ENCODE data around the gene TADA3. TPM values are rescaled to one million over a fixed set of nuclear protein-coding genes. Genes with fewer than 3 reads are reported as not detected.
A peak's percentile ranks its signal among the peaks of the same experiment; 100 is the strongest.

Gene TADA3
- total and polyA plus RNA-seq, 2 donors (not counting 1 experiment from before 2014, with no cell fraction given): 51.2 to 87.9 TPM

DNA sequence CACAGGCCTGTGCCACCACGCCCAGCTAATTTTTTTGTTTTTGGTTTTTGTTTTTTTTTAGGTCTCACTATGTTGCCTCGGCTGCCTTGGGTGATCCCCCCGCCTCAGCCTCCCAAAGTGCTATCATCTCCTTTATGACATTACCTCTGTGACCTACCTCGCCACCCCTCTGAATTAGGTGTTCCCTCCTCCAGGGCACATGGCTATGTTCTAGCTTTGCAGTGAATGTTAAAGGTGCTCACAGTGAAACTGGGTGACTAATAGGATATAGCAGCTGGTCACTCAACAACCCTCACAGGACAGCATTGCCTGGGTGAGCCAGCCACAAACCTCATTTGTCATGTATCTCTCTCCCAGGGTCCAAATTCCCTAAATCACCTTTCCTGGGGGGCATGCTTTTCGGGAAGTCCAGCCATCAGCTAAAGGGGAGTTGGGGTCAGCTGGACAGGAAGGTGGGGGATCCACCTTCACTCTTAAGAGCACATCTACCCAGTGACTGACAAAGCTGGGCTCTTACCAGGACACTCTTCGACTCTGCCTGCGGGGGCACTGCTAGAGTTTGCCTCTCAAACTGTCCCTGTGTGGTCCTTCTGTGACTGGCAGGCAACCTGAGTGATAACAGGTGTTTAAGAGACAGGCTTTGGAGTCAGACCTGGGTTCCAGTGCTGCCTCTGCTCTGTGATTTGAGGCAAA, 16.2 kb upstream of the TADA3 start:
- Histone ChIP-seq H4K20me1 (ENCODE audit: control insufficient read depth, extremely low read depth, insufficient read depth, low read length) (no peaks in the 10 kb centered on the region), H3K4me1 (ENCODE audit: control insufficient read depth, extremely low read depth, insufficient read depth, low read length) (peaks cover 3% of the 10 kb centered on the region), H3K9me3 (ENCODE audit: control insufficient read depth, insufficient read depth, low read depth, low read length) (no peaks in the 10 kb centered on the region), H3K4me3 (replicated peaks in 1 of 4; ENCODE audit: control extremely low read depth in 1 of 4, insufficient read depth in 1 of 4, low read depth in 3 of 4, low read length in 4 of 4) (no peak overlapping the region), H3K36me3 (ENCODE audit: control insufficient read depth, insufficient read depth, low read length) (peaks cover 26% of the 10 kb centered on the region), H3K4me2 (ENCODE audit: extremely low read depth, insufficient read depth, low read length) (no peak overlapping the region), H3K79me2 (ENCODE audit: control insufficient read depth, insufficient read depth, low read length) (no peaks in the 10 kb centered on the region), H3K27ac (ENCODE audit: insufficient read depth, low read length) (peak overlapping the region; percentile 85), H2AFZ (ENCODE audit: low read length) (no peak overlapping the region), H3K9ac (ENCODE audit: insufficient read depth, low read length) (no peak overlapping the region), H3K27me3 (ENCODE audit: control insufficient read depth, insufficient read depth, low read length) (no peaks in the 10 kb centered on the region)
- TF ChIP-seq, protein P1, sequence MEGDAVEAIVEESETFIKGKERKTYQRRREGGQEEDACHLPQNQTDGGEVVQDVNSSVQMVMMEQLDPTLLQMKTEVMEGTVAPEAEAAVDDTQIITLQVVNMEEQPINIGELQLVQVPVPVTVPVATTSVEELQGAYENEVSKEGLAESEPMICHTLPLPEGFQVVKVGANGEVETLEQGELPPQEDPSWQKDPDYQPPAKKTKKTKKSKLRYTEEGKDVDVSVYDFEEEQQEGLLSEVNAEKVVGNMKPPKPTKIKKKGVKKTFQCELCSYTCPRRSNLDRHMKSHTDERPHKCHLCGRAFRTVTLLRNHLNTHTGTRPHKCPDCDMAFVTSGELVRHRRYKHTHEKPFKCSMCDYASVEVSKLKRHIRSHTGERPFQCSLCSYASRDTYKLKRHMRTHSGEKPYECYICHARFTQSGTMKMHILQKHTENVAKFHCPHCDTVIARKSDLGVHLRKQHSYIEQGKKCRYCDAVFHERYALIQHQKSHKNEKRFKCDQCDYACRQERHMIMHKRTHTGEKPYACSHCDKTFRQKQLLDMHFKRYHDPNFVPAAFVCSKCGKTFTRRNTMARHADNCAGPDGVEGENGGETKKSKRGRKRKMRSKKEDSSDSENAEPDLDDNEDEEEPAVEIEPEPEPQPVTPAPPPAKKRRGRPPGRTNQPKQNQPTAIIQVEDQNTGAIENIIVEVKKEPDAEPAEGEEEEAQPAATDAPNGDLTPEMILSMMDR (conservative IDR thresholded peaks at IDR 0.05 in 1 of 2, IDR thresholded peaks at IDR 0.05 in 1 of 2; ENCODE audit: low read depth in 1 of 2, low read length in 2 of 2): peak; percentile 25 to 36
- no peak for TF ChIP-seq EZH2 (IDR thresholded peaks at IDR 0.05; ENCODE audit: low read length, missing control alignments)
- peak; percentile 17 to 22 for DNase-seq (ENCODE audit: low read depth in 2 of 2)

DNA sequence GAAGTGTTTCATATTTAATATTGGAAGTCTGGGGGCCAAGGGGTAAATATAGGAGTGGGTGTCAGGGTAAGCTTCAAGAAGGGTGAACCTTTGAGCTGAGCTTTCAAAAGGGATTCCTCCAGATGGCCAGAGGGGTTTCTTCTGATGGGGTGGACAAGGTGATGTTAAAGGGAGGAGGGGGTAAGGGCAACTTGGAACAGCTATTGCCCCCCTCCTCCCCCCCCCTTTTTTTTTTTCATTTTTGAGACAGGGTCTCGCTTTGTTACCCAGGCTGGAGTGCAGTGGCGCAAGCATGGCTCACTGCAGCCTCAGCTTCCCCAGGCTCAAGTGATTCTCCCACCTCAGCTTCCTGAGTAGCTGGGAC, 15.7 kb upstream of the TADA3 start:
- H3K9me3 ChIP-seq (ENCODE audit: control insufficient read depth, insufficient read depth, low read depth, low read length): no peaks in the 10 kb centered on the region
- H3K4me3 ChIP-seq (replicated peaks in 1 of 4; ENCODE audit: control extremely low read depth in 1 of 4, insufficient read depth in 1 of 4, low read depth in 3 of 4, low read length in 4 of 4): no peak overlapping the region
- H3K4me1 ChIP-seq (ENCODE audit: control insufficient read depth, extremely low read depth, insufficient read depth, low read length): peaks cover 3% of the 10 kb centered on the region
- peaks cover 26% of the 10 kb centered on the region for H3K36me3 ChIP-seq (ENCODE audit: control insufficient read depth, insufficient read depth, low read length)
- no peaks in the 10 kb centered on the region for H3K27me3 ChIP-seq (ENCODE audit: control insufficient read depth, insufficient read depth, low read length)
- H4K20me1 ChIP-seq (ENCODE audit: control insufficient read depth, extremely low read depth, insufficient read depth, low read length): no peaks in the 10 kb centered on the region
- no peak overlapping the region for H2AFZ ChIP-seq (ENCODE audit: low read length)
- no peak overlapping the region for H3K27ac ChIP-seq (ENCODE audit: insufficient read depth, low read length)
- no peak for DNase-seq (ENCODE audit: low read depth in 2 of 2)
- H3K9ac ChIP-seq (ENCODE audit: insufficient read depth, low read length): no peak overlapping the region
- H3K79me2 ChIP-seq (ENCODE audit: control insufficient read depth, insufficient read depth, low read length): no peaks in the 10 kb centered on the region
- TF ChIP-seq, protein P1 (conservative IDR thresholded peaks at IDR 0.05 in 1 of 2, IDR thresholded peaks at IDR 0.05 in 1 of 2; ENCODE audit: low read depth in 1 of 2, low read length in 2 of 2): no peak
- no peak for TF ChIP-seq EZH2 (IDR thresholded peaks at IDR 0.05; ENCODE audit: low read length, missing control alignments)
- H3K4me2 ChIP-seq (ENCODE audit: extremely low read depth, insufficient read depth, low read length): no peak overlapping the region

DNA sequence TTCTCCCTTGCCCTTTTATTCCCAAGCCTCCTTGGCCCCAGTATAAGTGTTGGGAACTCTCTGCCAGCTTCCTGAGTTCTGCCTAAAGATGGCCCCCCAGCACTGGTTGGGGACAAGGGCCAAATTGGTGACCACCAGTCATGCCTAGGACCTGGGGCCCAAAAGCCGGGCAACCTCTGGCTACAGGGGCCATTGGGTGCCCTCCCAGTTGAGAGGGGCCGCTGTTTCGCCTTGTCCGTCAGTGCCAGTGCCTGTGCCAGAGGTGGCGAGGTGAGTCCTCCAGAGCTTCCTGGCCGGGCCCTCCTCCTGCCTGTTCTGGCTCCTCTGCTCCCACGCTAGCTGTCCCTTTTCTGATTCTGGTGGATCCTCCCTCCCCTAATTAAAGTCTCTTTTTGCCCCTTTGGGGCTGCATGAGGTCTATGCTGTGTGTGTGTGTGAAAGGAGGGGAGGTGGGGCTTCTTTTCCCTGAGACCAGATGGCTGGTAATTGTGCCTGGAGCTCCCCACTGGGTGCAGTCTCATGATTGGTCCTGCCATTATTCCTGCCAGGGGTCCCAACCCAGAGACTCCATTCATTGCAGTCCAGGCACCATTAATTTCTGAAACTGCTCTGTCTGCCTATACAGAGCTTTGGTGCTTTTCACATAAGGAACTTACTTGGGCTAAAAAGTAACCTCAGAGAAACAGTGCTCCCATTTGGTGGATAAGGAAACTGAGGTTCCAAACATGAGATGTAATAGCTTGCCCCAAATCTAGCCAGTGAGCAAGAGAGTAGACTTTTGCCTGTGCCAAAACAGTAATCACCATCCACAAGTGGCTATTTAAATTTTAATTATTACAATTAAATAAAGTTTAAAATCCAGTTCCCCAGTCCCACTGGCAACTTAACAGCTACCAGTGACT, 14.7 kb upstream of the TADA3 start:
- no peak for DNase-seq (ENCODE audit: low read depth in 2 of 2)
- Histone ChIP-seq H3K79me2 (ENCODE audit: control insufficient read depth, insufficient read depth, low read length) (no peaks in the 10 kb centered on the region), H3K9me3 (ENCODE audit: control insufficient read depth, insufficient read depth, low read depth, low read length) (no peaks in the 10 kb centered on the region), H3K36me3 (ENCODE audit: control insufficient read depth, insufficient read depth, low read length) (peaks cover 26% of the 10 kb centered on the region), H3K9ac (ENCODE audit: insufficient read depth, low read length) (no peak overlapping the region), H3K27ac (ENCODE audit: insufficient read depth, low read length) (no peak overlapping the region), H3K27me3 (ENCODE audit: control insufficient read depth, insufficient read depth, low read length) (no peaks in the 10 kb centered on the region), H3K4me2 (ENCODE audit: extremely low read depth, insufficient read depth, low read length) (no peak overlapping the region), H3K4me1 (ENCODE audit: control insufficient read depth, extremely low read depth, insufficient read depth, low read length) (peaks cover 3% of the 10 kb centered on the region), H2AFZ (ENCODE audit: low read length) (no peak overlapping the region), H4K20me1 (ENCODE audit: control insufficient read depth, extremely low read depth, insufficient read depth, low read length) (no peaks in the 10 kb centered on the region), H3K4me3 (replicated peaks in 1 of 4; ENCODE audit: control extremely low read depth in 1 of 4, insufficient read depth in 1 of 4, low read depth in 3 of 4, low read length in 4 of 4) (no peak overlapping the region)
- TF ChIP-seq, protein P1 (conservative IDR thresholded peaks at IDR 0.05 in 1 of 2, IDR thresholded peaks at IDR 0.05 in 1 of 2; ENCODE audit: low read depth in 1 of 2, low read length in 2 of 2): no peak
- TF ChIP-seq EZH2 (IDR thresholded peaks at IDR 0.05; ENCODE audit: low read length, missing control alignments): no peak

All from fibroblast of lung (primary cell).